Measurements from ENCODE around the gene GALNTL6.

- TF ChIP-seq CTCF (IDR thresholded peaks at IDR 0.05) (no peak), EZH2 (IDR thresholded peaks at IDR 0.05; ENCODE audit: borderline replicate concordance, insufficient read depth, low read depth, low read length, poor library complexity, severe bottlenecking) (no peak)
Measured at GRCh38 chr4:172818901-172819300, 1005.7 kb downstream of the GALNTL6 start.
